Suppressor macrophage treated with lipopolysaccharide for 1 hour (primary cell): Measurements from ENCODE around the gene TRIM41.
"Not testable (repeated sequence)": the region's sequence is repeated elsewhere in the genome, so short reads cannot be mapped to it uniquely, and the experiment has no call there.

Experiments used
- DNase-seq, 3 donors: peaks; one replicate each; pipeline ENCODE4 v3.0.0-alpha.2; 2020 to 2022

Gene TRIM41

DNA sequence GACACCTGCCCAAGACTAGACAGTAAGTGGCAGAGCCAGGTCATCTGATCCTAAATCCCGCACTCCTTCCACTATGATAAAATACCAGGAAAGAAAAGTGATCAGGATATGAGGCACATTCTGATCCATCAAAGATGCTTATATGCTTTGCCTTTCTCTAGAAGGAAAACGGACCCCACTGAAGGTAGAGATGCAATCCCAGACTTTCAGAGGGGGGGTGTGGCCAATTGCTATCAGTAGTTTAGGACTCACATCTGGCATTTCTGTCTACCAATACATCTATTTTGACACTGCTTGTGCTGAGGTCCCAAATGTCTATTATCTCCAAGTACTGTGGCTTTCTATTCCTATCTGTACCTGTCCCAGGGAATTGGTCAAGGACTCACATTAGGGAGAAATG, 36.2 kb downstream of the TRIM41 start:
- peak in 1 of 3 donors; percentile 16 for DNase-seq

- DNase-seq, result no peak
Observed at GRCh38 chr5:181259974-181260719, 37.1 kb downstream of the TRIM41 start.

DNA sequence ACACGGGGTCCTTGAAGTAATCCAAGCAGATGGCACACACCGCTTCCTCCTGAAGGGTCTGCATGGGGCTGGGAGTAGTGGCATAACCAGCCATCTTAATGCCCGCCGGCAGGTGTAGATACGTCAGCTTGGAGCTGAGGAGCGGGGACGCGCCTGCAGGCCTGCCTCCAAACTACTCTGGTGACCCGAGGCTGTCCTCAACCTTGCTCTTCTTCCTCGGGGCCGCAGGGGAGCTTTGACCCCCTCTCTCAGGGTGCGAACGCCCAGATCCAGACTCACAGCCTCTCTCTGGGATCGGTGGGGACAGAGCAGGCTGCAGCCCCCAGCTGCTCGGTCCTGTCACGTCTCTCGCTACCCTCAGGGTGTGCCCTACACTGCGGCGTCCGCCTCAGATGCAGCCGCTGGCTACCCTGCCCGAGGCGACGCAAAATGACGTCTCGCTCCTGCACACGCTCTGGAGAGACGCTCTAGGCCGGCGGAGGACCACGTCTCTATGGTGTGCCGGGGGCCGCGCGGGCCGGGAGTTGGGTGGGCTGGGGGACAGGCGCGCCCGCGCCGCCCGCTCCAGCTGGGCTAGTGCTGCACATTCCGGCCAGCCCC, 37.7 kb downstream of the TRIM41 start, which contains the start of gene TRIM52:
Gene TRIM52 (minus strand): TSS at position 424 of the 600 bp plus-strand sequence. CDS start 330 bp downstream, at position 94.
- DNase-seq, result peak; percentile 92 to 94 (median 93)

GRCh38 chr5:181261320-181262049, 38.4 kb downstream of the TRIM41 start:
- DNase-seq, result peak; percentile 72 to 84 (median 75)

- no peak for DNase-seq
Observed at GRCh38 chr5:181263633-181264032, 40.6 kb downstream of the TRIM41 start.

DNA sequence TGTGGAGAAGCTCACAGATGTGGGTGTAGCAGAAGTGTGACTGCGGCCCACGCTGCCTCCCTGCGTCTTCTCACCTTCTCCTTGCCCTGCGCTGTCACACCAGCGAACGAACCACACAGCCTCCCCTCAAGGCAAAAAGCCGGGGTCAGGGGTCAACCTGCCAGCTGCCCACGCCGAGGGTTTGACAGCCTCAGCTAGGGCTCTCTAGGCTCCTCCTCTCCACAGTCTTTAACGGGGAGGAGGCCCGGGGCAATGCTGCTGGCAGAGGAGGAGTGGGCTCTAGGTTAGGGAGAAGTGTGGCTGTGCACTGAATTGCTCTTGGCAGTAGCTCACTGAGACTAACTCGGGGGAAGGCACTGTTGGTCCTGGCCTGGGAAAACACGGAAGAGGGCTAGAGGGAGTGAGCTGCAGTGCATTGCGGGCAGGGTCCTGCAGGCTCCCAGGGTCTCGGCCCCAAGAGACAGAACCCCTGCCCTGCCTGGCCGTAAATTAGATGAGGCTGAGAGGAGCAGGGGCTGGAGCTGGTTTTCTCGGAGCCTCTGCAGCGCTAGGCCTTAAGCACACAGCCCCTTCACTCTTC, 42.1 kb downstream of the TRIM41 start:
- no peak for DNase-seq

GRCh38 chr5:181267291-181267904, 44.3 kb downstream of the TRIM41 start:
- not testable (repeated sequence) for DNase-seq

DNA sequence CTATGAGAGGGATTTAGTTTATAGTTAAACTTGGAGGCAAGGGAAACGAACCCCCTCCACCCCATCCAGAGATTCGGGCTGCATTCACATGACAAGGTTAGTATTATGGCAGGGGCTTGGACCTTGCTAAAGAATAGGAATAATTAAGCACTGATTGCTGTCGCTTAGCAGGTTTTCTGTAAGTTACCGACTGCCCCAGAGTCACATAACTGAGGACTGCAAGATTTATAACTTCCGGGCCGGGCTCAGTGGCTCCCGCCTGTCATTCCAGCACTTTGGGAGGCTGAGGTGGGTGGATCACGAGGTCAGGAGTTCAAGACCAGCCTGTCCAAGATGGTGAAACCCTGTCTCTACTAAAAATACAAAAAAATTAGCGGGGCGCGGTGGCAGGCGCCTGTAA, 44.8 kb downstream of the TRIM41 start:
- DNase-seq, result not testable (repeated sequence)

DNA sequence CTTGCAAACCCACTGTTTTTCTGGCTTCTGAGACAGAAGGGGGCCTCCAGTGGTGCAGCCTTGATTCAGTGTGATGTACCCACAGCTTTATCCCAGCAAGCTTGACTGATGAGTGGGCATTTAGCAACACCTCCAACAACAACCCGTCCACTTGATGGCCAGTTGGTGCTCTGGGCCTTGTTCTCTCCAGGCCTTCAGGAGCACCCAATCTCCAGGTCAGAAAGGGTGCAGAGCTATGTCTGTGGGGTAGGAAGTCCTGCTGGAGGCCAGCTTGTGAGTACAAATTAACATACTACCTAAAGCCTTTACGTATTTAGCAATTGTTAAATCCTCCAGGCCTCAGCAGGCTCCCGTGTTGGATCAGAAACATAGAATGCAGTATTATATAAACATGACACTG, 48.0 kb downstream of the TRIM41 start:
- DNase-seq, result no peak

DNA sequence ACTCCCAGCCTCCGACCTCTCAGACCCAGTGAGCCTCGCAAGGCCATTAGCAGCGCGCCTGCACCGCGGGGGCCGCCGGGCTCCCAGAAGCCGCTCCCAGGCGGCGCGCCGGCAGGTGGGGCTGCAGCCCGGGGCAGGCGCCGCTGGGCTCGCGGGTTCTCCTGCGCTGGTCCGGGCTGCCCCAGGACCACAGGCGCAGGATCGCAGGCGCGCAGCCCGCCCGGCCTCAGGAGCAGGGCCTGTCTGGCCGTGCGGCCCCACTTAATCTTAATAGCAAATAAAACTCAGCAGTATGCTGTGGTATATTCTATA, 50.3 kb downstream of the TRIM41 start:
- peak; percentile 30 to 54 (median 34) for DNase-seq

DNA sequence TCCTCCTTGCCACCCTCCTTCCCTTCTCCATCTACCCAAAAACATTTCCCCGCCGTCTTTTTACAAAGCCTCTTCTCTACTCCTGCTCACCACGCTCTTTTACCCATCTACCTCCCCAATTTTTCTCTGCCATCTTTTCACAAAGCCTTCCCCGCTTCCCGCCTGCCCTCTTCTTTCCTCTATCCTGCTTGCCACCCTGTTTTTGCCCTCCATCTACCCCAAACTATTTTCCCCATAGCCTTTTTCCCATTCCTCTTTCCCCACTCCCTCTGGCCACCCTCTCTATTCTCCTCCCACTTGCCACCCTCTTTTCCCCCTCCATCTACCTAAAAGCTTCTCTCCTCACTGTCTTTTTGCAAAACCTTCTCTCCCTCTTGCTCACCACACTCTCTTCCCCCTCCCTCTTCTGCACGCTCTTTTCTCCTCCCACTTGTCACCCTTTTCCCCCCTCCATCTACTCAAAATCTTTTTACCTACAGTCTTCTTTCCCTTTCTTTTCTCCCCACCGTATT, 57.2 kb downstream of the TRIM41 start:
- no peak for DNase-seq

DNA sequence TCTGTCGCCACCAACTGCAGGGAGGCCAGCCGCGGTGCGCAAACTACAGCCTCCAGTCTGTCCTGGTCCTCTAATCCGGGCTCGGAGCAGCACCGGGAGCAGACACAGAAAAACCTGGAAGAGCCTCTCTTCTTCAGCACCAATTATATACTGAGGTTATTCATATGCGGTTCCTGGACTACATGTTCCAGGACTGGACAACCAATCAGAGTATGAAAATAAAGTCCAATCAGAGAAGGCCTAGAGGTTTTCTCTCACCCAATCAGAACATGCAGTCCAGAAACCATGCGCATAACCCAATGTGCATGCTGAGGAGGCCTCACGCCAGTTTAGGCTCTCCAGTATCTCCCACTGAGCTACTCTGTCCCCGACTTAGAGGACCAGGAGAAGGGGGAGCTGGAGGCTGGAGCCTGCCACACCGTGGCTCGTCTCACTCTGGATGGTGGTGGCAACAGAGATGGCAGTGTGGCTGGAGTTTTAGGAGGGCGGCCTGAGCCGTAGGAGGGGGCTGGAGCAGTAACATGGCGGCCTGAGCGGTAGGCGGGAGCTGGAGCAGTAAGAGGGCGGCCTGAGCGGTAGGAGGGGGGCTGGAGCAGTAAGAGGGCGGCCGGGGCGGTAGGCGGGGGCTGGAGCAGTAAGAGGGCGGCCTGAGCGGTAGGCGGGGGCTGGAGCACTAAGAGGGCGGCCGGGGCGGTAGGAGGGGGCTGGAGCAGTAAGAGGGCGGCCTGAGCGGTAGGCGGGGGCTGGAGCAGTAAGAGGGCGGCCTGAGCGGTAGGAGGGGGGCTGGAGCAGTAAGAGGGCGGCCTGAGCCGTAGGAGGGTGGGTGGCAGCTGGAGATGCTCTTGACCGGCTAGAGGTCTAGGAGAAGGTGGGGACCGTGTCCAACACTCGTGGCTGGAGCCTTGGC, 58.2 kb downstream of the TRIM41 start:
- no peak for DNase-seq

GRCh38 chr5:181281984-181282316, 58.9 kb downstream of the TRIM41 start:
- DNase-seq, result no peak

DNA sequence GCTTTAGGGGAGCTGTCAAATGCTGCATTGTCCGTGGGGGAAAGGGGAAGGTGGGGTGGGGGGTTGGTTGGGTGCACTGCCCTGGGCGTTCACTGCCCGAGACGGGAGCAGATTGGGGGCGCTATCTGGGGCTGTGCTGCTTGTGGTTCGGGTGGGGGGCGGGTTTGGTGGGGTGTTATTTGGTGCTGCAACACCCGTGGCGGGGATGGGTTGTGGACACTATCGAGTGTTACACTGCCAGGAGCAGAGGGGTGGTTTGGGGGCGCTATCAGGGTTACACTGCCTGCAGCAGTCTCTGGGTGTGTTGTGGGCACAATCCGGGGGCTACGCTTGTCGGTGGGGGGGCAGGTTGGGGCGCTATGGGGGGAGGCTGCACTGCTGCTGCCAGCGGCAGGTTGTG, 59.3 kb downstream of the TRIM41 start:
- not testable (repeated sequence) for DNase-seq

GRCh38 chr5:181282874-181283273, 59.8 kb downstream of the TRIM41 start:
- DNase-seq, result no peak

DNA sequence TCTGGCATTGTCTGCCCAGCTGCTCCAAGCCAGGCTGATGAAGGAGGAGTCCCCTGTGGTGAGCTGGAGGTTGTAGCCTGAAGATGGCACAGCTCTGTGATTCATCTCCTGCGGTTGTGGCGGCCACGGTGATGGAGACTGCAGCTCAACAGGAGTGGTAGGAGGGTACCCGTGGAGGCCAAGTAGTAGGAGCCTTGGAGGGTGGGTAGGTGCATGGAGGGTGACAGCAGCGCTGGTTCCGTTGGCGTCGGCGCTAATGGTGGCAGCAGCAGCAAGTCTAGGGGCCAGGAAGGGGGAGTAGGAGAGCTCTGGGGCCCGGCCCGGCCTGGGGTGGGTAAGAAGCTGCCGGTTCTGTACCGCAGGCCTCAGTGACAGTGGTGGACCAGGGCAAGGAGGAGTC, 60.3 kb downstream of the TRIM41 start:
- DNase-seq, result no peak

DNA sequence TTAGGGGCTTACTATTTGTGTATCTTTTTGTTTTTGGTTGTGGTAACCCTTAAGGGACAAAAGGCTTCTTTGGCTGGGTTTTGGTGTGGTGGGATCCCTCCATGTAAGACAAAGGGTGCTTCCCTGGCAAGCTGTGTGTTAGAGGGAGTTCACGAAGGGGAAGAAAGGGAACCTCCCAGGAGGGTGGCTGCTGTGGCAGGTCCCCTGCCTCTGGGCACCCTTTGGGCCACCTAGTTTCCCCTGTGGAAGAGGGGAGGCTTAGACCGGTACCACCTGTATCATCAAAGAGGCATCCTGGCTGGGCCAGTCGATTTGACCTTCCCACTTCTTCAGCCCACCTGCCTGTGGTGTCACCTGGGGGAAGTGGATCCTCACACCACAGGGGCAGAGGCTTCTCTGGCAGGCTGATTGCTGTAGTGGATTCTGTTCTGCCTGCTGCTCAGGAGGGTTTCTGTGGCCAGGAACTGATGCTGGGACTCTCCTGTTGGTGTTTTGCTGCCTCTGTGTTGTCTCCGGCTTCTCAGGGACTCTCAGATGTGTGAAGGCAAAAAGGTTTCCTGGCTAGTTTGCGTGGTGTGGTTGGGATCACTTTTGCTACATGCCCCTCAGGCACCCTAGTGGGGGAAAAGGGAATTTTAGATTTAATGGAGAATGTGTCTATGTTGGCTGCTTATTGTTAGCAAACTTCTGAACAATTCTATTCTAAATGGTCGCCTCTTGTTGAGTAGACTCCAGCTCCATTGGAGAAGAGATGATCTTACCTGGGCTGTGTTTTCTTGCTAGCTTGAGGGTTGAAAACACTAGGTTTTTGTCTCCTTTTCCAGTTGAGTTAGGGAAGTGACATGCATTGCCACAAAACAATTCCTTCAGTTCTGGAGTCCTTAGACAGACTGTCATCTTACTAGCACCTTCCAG, 61.0 kb downstream of the TRIM41 start:
- DNase-seq, result not testable (repeated sequence)
